Germinal center (tissue), 1 donor: ENCODE results near the gene CTTNBP2NL.

Experiments
- DNase-seq: peaks from one replicate; pipeline ENCODE4 v3.0.0; 2012; ENCODE audit warnings: mixed read lengths, low spot score

Gene CTTNBP2NL

GRCh38 chr1:112507921-112508277 is 111.9 kb downstream of the CTTNBP2NL start:
- DNase-seq: peak; percentile 66

GRCh38 chr1:112508278-112509004 is 112.4 kb downstream of the CTTNBP2NL start, which contains the start of gene WNT2B:
WNT2B (plus strand) TSS chr1:112508965; CDS start chr1:112509263, 298 bp downstream.
- DNase-seq: peak; percentile 67

- peak; percentile 45 for DNase-seq
These were observed 113.1 kb downstream of the CTTNBP2NL start for GRCh38 chr1:112509005-112509659.

GRCh38 chr1:112509660-112510178 is 113.7 kb downstream of the CTTNBP2NL start:
- no peak for DNase-seq

GRCh38 chr1:112510340-112510739 is 114.3 kb downstream of the CTTNBP2NL start:
- no peak for DNase-seq
